ENCODE results near the gene ADIPOR2.

Gene ADIPOR2

GRCh38 chr12:1834186-1834925, 143.5 kb downstream of the ADIPOR2 start:
- DNase-seq = no peak

GRCh38 chr12:1835211-1836131, 144.6 kb downstream of the ADIPOR2 start:
- no peak for DNase-seq

GRCh38 chr12:1836241-1836803, 145.5 kb downstream of the ADIPOR2 start:
- DNase-seq = no peak

- DNase-seq = no peak
Observed at GRCh38 chr12:1836854-1837421, 146.1 kb downstream of the ADIPOR2 start.

DNA sequence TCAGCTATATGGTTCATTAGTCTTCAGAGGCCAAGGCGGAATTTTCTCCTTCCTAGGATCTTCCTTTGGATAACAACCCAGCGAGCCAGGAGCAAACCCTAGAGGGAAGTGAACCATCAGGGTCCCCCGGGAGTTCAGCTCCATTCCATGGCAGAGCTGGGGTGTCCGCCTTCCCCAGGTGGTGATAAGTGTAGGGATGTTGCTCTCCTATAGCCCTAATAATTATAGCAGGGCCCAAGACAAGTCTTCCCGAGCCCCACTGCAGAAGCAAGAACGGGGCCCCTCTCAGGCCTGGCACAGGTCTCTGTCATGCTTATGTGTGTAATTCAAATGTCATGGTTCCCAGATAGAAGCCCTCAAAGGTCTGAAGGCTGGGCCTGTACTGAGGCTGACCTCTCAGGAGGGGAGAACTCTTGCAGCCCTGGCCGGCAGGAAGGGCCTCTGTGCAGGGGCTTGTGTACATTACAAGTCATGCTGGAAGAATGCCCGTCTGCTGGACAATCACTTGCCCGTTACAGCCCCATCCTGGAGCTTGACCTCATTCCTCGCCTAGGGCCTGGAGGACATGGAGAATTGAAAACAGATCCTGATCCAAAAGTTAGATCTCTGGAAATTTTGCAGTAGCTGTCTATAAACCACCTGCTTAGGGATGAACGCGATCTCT, 146.8 kb downstream of the ADIPOR2 start:
- DNase-seq = no peak
